HuH-7.5 (cell line): ENCODE measurements around the gene NLRP2B.
"Not testable (repeated sequence)": the region's sequence is repeated elsewhere in the genome, so short reads cannot be mapped to it uniquely, and the experiment has no call there.

ENCODE experiments used
- DNase-seq: peaks from one replicate; pipeline ENCODE4 v3.0.0; 2011; ENCODE audit warnings: low spot score

Gene NLRP2B

GRCh38 chrX:57680160-57680559 lies at the start of gene NLRP2B:
Gene NLRP2B (minus strand): TSS chrX:57680260.
- DNase-seq = no peak

- DNase-seq = not testable (repeated sequence)
Measured at GRCh38 chrX:57725995-57726394, 45.9 kb upstream of the NLRP2B start.

- DNase-seq = no peak
Measured at GRCh38 chrX:57681341-57681740, 1.3 kb upstream of the NLRP2B start.

- DNase-seq = no peak
Measured at GRCh38 chrX:57678686-57679428, 1.2 kb downstream of the NLRP2B start.

- DNase-seq = no peak
Measured at GRCh38 chrX:57677132-57677858, 2.8 kb downstream of the NLRP2B start.

DNA sequence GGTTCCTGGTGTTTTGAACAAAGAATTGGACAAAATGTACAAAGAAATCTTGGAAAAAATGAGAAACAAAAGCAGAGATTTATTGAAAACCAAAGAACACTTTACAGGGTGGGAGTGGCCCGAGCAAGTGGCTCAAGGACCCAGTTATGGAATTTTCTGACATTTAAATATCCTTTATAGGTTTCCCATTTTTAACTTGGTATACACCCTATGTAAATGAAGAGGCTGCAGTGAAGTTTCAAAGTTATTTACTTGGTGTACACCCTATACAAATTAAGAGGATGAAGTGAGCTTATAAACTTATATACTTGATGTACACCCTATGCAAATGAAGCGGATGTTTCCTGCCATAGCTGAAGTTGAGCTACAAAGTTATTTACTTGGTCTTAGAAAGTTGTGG lies 4.7 kb downstream of the NLRP2B start:
- DNase-seq = no peak

DNA sequence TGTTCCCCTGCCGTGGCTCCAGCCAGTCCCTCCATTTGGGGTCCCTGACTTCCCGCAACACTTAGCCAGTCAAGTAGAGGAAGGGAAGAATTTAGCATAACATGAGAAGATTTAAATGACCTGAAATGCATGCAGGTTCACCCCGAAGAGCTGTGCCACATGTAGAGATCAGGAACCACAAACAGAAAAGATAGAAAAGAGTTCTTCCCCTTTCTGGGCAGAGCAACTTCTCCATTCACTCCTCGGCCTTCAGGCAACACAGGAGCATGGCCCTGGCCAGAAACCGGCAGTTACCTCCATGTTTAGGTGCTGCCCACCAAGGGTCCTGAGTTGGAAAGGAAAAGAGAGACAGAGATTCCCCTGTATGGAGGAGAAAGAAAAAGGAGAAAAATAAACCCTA lies 5.2 kb downstream of the NLRP2B start:
- DNase-seq = no peak

- no peak for DNase-seq
Measured at GRCh38 chrX:57669961-57670360, 10.1 kb downstream of the NLRP2B start.

DNA sequence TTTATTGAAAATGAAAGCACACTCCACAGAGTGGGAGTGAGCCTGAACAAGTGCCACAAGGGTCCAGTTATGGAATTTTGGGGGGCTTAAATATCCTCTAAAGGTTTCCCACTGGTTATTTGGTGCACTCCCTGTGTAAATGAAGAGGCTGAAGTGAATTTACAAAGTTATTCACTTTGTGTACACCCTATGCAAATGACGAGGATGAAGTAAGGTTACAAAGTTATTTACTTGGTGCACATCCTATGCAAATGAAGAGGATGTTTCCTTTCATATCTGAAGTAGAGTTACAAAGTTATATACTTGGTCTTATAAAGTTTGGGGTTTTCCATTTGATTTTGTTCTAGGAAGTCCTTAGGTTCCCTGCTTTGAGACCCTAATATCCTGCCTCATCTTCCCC lies 13.1 kb downstream of the NLRP2B start:
- DNase-seq = no peak

DNA sequence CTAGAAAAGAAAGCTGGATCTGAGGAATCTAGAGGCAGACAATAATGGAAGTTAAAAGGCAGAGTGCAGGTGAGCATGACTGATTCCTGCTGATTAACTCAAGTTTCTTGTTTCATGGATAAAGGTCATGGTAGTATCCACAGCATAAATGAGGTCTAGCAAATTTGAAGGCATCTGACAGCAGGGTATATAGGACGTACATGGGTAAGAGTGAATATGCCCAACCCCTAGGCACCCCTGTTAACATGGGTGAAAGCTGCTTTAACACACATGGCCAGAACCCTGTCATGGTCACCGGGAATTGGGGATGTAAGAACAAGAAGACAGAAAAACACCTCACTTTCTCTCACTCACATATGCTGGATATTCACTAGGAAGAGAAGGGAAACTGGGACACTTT lies 25.0 kb downstream of the NLRP2B start:
- DNase-seq = no peak

- DNase-seq = no peak
Measured at GRCh38 chrX:57652705-57653104, 27.4 kb downstream of the NLRP2B start.

GRCh38 chrX:57651169-57651919 lies 28.7 kb downstream of the NLRP2B start:
- no peak for DNase-seq

- no peak for DNase-seq
Measured at GRCh38 chrX:57647020-57647419, 33.0 kb downstream of the NLRP2B start.

DNA sequence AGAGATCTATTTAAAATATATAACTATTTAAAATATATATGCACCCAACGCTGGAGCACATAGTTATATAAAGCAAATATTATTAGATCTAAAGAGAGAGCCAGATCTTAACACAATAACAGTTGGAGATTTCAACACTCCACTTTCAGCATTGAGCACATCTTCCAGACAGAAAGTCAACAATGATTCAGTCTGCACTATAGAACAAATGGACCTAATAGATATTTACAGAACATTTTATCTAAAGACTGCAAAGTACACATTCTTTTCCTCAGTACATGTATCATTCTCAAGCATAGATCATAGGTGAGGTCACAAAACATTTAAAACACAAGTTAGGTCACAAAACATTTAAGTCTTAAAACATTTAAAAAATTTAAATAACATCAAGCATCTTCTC lies 36.4 kb downstream of the NLRP2B start:
- no peak for DNase-seq

GRCh38 chrX:57641338-57641737 lies 38.7 kb downstream of the NLRP2B start:
- no peak for DNase-seq

DNA sequence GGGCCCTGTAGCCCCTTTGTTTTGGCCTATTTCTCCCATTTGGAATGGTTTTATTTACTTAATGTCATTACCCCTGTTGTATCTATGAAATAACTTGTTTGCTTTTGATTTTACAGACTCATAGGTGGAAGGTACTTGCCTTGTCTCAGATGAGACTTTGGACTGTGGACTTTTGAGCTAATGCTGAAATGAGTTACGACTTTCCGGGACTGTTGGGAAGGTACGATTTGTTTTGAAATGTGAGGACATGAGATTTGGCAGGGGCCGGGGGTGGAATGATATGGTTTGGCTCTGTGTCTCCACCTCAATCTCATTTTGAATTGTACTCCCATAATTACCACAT lies 39.4 kb downstream of the NLRP2B start:
- no peak for DNase-seq

- DNase-seq = not testable (repeated sequence)
Measured at GRCh38 chrX:57629438-57629837, 50.6 kb downstream of the NLRP2B start.
